C4-2B (cell line): ENCODE results near the gene ELL.

Source experiments
- CTCF ChIP-seq: fragments of 450-650 bp; conservative IDR thresholded peaks from 2 replicates; pipeline ENCODE4 v1.5.1; 2017; ENCODE audit warnings: mild to moderate bottlenecking
- ZFX ChIP-seq: fragments of 450-650 bp; IDR thresholded peaks from 2 replicates; pipeline ENCODE4 v1.6.1; 2017

DNA sequence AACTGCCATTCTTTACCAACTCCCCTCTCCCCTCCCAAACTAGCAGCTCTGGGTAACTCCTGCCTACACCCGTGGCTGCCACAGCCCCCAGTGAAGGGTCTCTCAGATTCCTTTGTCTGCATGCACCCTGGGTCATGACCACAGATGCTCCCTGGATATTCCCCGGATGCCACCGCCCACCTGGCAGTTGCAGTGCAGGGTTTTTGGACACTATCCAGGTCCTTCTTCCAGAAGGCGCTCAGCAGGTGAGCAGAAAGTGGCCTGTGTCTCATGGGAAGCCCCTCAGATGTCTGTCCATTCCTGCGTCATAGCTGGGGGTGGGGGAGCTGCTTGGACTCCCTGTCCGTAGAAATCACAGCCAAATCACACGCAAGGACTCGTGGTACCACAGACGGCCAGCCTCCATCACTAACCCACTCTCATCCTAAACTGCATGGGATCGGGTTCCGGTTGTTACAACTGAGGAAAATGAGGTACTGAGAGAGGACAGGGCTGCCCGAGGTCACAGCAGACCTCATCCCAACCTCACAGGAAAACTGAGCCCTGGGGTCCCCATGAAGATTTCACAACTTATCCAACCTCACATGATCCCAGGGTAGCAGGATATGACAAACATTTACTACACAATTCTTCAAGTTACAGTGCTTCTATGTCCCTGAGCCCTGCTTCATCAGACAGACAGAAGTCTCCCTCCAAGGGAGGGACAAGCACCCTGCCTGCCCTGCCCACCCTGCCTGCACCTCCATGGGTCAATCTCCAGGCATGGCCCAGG lies 38.6 kb downstream of the ELL start:
- TF ChIP-seq CTCF (no peak), ZFX (no peak)
